Measurements from ENCODE around the gene PDIA6.
"Not testable (repeated sequence)": the region's sequence is repeated elsewhere in the genome, so short reads cannot be mapped to it uniquely, and the experiment has no call there.

The PDIA6 gene

DNA sequence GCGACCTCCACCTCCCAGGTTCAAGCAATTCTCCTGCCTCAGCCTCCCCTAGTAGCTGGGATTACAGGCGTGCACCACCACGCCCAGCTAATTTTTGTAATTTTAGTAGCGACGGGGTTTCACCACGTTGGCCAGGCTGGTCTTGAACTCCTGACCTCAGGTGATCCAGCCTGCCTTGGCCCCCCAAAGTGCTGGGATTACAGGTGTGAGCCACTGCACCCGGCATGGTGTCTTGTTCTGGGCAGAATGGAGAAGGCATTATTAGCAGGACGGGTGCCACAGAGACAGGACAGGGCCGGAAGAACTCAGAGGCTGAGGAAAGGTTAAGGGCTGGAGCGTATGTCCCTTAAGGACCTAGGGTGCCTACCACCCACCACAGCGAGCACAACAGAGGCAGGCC lies 31.8 kb downstream of the PDIA6 start:
- not testable (repeated sequence) for DNase-seq (ENCODE audit: low spot score)

DNA sequence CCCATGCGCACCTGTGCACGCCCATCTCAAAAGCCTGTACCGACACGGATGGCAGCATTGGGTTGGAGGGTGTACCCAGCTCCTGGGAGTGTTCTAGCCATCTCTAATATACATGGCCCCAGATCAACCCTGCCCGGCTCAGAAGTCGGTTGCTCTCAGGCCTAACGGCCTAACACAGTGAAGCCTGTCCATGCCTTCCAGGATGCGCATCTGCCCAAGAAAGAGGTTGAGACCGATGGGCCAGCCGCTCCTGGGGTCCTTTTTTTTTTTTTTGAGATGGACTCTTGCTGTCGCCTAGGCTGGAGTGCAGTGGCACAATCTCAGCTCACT lies 32.1 kb downstream of the PDIA6 start:
- no peak for DNase-seq (ENCODE audit: low spot score)

DNA sequence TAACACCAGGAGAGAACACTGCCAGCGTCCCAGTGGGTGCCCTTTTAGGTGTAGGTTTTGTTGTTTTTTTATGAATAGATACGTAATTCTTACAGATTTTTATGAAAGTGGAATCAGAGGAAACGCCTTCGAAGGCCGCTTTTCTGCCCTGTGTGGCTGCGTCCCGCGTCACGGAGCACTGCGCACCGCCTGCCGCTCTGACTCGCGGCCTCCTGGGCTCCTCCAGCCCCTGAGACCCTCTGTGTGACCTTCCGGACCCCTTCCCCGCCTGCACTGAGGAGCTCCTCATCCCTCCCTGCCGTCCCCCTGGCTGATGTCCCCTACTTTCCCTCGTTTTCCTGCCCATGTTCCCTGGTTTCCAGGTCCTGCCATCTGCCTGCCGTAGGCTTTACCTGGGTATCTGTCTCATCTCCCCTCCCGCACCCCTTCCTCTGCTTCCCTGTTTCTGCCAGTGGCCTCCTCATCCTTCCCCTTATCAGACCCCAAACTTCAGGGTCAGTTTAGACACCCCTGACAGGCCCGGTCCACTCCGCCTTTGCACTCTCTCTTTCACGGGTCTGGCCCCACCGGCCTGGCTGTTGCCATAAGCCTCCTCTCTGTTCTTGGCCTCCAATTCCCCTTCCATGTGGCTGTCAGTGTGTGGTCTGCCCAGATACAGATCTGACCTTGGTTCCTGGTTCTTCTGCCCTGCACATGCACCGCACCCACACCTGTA lies 32.7 kb downstream of the PDIA6 start:
- DNase-seq (ENCODE audit: low spot score), result no peak

DNA sequence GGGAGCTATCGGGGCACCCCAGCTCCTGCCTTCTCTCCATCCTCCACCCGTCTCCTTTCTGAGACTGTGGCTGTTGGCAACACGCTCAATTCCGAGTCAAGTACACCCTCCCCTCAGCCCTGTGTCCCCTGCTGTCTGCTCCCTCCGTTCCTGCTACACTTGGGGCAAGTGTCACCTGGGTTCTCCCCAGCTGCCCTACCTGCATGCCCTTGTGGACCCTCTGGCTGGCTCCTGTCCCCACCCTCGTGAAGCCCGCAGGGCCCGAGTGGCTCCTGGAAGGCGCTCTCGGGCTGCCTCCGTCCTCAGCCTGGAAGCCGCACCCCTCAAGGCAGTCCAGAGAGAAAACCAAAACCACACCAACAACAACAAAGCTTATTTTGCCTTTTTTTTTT lies 33.9 kb downstream of the PDIA6 start:
- DNase-seq (ENCODE audit: low spot score), result no peak

DNA sequence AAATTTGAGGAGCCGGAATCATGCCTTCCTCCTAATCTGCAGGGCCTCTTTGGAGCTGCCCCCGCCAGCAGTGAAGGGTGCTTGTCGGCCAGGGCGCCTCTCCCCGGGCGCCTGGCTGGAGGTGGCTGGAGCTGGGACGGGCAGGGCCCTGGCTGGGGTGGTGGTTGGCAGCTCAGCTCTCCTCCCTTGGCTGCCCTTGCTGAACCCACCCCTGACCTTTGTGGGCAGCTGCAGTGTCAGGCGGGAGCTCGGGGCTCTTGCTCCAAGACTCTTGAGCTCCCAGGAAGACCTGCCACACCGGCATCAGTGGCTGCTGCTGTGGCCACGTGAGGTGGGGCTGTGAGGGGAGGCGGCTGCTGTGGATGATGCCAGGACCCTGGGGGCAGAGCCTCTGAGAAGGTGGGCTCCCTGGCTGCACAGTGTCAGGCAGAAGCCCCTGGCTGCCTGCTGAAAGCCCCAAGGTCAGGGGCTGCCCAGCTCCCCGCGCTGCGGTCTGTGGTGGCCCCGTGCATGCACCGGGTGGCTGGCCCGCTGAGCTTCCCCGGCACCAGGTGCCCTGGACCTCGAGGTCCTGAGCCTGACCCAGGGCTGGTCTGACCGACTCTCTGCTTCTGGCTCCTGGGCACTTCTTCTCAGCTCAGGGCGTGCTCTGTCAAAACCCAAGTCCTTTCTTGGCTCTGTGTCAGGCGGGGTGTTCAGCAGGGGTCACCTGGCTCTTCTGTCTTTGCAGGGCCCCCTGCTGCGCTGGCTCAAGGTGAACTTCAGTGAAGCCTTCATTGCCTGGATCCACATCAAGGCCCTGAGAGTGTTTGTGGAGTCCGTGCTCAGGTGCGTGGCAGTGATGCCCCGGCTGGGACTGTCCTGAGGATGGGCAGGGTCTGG lies 34.5 kb downstream of the PDIA6 start:
- DNase-seq (ENCODE audit: low spot score), result no peak

DNA sequence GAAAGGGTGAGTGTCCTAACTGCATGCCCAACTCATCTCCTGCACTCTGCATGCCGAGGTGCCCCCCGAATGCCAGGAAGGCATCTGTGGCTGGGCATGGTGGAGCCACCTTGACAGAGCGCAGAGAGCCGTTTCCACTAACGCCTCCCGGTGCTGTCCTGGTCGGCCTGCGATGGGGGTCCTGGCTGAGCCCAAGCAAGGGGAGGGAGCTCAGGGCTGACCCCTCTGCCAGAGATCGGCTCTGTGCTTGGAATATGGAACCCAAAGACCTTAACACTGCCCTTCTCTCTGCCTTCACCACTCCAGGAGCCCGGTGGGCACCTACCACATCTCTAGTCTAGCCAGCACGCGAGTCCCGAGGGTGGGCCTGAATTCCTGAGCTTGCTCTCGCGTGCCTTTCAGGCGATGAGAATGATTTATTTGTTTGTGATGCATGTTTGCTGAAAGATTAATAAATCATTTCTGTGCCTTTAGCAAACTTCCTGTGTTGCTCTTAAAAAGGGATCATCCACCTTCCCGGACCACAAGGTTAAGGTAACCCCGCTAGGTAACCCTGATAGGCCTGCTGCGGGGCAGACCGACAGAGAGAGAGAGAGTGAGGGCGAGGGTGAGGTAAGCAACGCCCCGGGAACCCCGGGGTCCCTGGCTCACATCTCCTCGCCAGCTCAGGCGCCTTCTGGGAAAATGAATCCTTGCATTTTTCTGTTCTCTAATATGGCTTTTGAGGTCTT lies 35.3 kb downstream of the PDIA6 start:
- no peak for DNase-seq (ENCODE audit: low spot score)

DNA sequence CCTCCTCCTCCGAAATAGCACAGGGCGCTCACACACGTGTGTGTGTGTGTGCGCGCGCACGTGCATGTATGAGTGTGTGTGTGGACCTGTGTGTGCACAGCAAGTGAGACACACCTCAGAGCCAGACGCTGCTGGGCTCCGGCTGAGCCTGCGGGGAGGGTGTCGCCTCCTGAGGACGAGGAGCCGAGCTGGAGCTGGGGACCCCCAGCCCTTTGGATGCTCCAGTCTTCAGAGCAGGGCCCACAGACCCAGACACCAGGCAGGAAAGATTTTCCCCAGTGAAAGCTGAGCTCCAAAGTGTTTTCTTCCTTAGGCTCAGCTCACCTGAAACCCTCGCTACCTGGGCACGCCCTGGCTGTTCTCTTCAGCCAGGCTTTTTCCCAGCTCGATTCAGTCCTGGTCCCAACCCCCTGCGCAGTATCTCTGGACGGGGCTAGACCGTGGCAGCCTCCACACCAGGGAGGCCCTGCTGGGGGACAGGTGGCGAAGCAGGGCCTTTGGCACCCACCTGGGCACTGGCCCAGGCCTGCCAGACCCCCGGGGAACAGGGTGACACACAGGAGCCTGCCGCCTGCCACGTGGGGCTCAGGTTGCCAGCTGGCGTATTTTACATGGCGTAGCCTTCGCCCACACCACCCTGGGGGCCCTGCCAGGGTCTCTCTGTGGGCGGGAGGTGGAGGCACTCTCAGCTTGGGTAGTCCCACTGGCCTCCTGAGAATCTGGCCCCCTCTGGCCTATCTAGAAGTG lies 36.2 kb downstream of the PDIA6 start:
- no peak for DNase-seq (ENCODE audit: low spot score)

DNA sequence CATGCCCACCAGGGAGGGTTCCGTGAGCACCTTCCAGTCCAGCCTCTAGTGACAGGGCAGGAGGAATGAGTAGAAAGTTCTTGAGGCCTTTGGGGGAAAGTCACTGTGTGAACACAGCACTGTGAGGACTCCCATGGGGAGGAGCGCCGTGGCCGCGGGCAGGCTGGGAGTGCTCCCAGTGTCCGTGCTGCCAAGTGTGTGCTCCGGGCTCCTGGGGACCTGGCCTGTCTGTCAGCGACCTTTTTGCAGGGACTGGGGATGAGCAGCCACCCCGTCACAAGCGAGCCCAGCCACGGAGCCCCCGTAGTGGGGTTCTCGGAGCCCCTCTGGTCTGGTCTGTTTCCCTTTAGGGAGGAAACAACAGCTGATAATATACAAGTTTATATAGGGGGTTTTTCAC lies 36.8 kb downstream of the PDIA6 start:
- no peak for DNase-seq (ENCODE audit: low spot score)

DNA sequence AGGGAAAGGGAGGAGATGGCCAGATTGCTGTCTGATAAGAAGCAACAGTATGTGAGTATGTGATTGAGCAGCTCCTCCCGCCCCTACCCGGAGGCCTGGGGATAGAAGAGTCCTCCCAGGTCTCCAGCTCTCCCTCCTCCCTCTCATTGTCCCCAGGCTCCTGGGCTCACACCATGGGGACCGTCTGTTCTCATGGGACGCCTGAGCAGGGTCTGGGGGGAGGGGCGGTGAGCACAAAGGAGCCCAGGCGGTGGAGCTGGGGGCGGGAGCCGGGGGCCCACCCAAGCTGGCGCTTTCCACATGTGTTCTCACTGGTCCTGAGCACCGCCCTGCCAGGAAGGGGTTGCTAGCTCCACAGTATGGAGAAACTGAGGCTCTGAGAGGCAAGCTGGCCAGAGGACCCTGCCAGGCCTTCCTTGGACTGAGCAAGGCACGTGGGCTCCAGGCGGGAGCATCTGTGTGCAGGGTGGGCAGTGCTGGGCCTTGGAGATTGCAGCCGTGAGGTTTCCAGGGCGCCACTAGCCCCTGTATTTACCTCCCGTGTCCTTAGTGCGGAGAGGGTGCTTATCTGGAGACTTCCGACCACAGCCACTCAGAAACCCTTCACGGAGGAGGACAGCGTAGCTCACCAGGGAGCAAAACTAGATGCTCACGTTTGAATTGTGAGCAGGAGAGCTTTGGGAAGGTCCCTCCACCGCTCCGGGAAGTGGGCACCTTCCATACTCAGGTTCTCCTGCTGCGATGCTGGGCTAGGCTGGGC lies 37.4 kb downstream of the PDIA6 start:
- DNase-seq (ENCODE audit: low spot score), result no peak

DNA sequence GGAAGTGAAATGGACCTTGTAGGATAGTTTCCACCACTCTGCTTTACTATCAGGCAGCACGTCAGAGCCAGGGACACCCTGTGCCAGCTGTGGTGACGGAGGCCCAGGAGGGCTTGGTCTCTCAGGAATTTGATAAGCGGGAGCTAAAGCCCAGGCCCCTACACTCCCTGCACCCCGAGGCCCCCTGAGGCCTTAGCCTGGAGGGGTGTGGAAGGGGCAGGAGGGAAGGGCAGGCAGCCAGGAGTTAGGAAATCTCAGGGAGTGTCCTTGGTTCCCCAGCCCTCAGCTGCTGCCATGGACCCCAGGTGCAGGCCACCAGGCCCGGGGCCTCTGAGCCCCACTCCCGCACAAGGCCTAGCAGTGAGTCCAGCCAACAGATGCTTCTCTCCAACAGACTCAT lies 38.2 kb downstream of the PDIA6 start:
- DNase-seq (ENCODE audit: low spot score), result no peak

DNA sequence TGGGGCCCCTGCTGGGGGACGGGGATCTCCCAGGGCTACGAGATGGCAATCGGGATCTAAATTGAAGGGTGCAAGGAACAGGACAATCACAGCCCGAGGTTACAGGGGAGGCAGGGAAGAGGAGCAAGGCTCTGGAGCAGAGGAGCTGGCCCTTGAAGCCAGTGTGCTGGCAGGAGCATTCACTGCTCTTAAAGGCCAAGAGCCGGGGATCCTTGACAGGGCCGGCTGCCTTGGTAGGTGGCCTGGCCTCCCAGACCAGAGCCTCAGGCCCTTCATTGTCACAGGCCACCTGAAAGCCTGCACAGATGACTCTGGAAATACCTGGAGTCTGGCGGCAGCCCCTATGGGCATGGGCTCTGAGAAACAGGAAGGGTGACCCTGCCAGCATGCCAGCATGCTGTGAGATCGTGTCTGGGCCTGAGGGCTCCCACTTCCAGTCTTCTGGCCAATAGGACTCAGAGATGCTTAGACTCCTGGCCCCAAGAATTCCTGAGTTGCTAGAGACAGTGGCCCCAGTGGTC lies 38.7 kb downstream of the PDIA6 start:
- no peak for DNase-seq (ENCODE audit: low spot score)

DNA sequence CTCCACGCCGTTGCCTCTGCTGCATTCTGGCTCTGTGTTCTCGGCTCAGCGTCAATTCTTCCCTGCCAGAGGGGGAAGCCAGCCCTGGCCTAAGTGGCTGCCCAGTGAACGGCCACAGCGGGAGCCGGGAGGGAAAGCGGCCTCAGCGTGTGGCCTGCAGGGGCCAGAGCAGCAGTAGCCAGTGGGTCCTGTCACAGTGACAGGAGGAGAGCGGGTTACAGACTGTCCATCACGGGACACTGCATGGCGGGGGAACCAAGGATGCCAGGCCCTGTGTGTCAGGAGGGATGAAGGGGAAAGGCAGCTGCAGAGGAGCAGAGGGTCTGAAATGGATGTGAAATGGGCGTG lies 39.7 kb downstream of the PDIA6 start:
- DNase-seq (ENCODE audit: low spot score), result no peak

DNA sequence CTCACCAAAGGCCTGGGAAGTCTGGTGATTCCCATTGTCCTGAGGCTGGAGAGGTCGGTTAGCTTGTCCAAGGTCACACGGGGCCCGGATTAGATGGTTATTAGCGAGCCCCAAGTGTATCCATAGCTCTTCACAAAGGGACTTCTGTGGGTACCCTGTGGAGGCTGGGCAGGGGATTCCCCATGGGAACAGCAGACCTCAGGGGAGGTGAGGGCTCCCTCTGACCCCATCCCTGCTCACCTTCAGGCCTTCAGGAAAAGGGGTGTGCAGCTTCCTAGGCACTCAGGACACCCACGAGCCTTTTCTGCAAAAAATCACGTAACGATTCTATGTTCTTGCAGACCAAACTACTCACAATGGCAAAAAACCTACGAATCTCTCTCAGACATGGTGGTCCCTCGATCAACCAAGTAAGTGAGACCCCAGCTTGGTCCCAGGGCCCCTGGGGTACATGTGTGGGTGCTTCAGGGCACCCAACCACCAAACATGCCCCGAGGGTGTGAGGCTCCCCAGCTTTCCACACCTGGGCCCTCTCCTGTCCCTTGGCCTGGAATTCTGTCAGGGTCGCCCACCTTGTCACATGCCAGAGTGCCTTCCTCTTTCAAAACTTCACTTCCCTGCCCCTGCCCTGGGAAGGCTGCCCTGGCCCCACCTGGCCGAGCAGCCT lies 40.3 kb downstream of the PDIA6 start:
- DNase-seq (ENCODE audit: low spot score), result no peak

DNA sequence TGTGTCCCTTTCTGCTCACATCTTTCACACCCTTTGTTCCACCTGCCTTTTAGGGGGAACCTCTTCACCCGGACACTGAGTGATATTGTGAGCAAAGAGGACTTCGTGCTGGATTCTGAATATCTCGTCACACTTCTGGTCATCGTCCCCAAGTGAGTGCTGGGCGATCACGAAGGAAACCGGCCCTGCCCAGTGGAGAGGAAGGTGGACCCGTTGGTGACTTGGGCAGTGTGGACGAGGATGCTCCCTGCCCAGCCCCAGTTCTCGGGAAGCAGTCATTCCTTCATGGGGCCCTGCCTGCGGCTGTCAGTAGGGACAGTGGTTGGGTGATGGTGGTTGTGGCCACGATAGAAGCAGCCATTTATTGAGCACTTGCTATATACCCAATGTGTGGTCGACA lies 40.8 kb downstream of the PDIA6 start:
- no peak for DNase-seq (ENCODE audit: low spot score)

DNA sequence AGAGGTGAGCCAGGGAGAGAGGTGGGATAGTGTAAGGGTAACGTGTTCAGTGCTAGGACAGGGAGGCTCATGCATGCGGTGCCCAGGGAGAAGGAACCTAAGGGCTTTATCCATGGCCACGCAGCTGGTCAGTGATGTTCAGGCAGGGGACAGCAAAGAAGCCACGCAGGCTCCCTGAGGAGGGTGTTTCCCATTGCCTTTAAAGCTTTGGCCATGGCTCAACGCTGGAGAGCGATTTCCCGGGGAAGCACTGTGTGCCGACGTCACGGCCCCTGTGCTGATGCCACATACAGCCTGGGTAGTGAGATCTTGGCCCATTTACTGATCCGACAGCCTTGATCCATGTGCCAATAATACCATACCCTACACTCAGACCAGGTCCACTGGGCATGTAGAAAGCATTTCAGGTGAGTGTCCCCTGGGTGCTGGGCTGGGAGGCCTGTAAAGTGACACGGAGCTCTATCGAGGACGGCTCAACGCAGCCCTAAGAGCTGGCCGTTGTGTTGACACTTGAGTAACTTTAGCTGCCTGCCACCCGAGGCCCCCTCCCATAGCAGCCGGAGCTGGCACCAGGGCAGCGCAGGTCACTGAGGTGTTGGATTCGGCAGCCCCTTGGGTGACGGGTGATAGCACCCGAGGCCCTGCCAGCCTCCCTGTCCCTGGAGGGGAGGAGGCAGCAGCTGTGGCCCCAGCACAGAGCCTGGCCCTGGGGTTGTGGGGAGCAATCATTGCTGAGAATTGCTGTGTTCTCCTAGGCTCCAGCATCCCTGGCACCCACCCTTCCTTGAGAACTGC lies 41.4 kb downstream of the PDIA6 start:
- DNase-seq (ENCODE audit: low spot score), result no peak

DNA sequence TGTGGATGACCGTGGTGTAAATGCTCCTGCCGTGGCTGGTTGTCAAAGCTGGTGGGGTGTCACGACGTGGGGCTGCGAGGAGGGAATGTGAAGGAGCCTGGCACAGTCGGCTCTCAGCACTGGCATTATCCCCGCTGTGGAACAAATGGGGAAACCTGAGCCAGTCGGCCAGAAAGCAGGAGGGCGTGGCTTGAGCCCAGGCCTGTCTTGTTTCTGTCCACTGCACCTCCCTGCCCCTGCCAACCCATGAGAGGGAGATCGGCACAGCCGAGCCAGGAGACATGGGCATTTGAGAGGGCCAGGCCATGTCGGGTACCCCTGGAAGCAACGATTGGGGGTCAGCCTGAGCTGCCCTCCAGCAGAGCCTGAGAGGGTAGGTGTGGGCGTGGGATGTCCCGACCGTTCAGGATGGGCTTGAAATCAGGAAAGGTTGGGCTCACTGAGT lies 44.5 kb downstream of the PDIA6 start:
- no peak for DNase-seq (ENCODE audit: low spot score)

DNA sequence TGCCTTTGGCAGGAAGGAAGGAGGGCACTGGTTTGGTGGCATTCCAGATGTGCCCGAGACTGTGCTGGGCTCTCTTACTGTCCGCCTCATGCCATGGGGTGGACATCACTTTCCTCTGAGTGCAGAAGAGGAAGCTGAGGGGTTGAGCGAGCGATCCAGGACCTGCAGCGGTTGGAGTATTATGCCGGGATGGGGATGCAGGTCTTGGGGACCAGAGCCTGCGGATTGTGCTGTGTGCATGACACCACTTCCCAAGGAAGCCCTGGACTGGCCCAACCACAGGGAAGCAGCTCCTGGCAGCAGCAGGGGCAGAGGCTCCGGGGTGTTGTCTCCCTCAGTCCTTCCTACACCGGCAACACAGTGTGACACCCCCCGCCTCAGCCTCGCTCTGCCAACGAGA lies 46.7 kb downstream of the PDIA6 start:
- no peak for DNase-seq (ENCODE audit: low spot score)

DNA sequence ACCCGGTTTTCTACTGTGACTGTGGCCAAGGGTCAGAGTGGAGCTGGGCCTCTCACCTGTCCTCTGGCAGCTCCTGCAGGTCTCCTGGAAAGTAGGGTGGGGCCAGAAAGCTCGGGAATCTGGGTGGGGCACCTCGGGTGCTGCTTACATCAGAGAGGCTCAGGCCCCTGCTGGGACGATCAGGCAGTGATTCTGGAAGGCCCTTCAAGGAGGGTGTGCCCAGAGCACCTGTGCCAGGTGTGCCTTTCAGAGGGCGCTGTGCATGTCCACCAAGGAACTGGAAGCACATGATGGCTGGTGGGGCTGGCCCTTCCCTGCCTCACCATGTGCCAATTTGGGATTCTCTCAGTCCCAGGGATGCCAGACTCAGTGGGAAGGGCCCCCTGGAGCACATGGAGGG lies 47.1 kb downstream of the PDIA6 start:
- DNase-seq (ENCODE audit: low spot score), result no peak

DNA sequence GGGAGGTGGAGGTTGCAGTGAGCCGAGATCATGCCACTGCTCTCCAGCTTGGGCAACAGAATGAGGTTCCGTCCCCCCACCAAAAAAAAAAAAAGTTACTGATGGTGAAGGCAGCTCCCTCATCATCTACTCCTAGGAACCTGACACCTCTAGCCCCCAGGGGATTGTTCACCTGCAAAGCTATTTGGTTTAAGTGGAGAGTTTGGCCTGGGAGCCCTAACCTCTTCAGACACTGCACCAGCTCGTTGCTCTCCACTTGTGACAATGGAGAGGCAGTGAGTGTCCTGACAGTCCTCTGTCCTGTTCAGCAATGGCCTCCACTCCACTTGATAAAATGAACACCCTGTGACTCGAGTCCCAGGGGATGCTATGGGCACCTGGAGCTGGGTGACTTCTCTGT lies 47.7 kb downstream of the PDIA6 start:
- no peak for DNase-seq (ENCODE audit: low spot score)
